ENCODE data around the gene WNT6. TPM values are rescaled to one million over a fixed set of nuclear protein-coding genes. Genes with fewer than 3 reads are reported as not detected.

WNT6 gene
- total RNA-seq, 1 experiment from 2014 or later = 0.14 TPM

- no peak for DNase-seq (ENCODE audit: low spot score)
- in situ Hi-C loops (cut with HindIII; ENCODE audit: low sequenced_read_pairs) = no loop called here
Observed at GRCh38 chr2:218885981-218886947, 26.7 kb downstream of the WNT6 start.

DNA sequence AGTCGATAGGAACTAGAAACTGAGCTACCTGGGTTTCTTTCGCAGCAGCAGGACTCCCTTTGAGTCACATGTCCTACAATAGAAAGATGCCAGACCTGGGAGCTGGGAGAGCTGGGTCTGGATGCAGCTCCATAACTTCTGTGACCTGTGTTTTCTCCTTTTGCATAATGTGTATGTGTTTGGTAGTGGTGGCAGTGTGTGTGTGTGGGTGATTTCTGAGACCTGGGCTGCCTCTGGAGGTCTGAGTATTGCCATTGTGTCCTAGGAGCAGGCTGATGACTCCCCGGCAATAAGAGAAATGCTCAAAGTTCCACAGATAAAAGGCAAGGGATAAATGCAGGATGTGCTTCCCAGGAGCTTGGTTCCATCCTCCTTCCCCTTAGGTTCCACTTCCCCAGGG, 27.5 kb downstream of the WNT6 start:
- in situ Hi-C loops (cut with HindIII; ENCODE audit: low sequenced_read_pairs) = no loop called here
- no peak for DNase-seq (ENCODE audit: low spot score)

DNA sequence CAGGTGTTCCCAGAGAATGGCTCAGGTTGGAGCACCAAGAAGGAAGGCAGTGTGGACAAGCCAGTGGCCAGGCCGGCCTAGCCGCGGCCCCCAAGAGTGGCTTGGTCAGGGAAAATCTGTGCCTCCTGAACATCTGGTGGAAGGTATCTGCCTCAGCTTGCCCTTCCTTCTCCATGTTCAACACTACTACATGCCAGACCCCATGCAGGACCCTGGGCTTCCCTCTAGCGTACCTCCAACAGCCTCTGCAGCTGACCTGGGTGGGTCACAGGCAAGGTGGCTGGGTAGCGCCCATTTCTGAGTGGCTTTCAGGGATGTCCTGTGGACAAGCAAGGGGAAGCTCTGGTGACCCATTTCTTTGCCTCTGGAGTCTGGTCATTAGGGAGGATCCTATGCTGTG, 28.7 kb downstream of the WNT6 start:
- no peak for DNase-seq (ENCODE audit: low spot score)

DNA sequence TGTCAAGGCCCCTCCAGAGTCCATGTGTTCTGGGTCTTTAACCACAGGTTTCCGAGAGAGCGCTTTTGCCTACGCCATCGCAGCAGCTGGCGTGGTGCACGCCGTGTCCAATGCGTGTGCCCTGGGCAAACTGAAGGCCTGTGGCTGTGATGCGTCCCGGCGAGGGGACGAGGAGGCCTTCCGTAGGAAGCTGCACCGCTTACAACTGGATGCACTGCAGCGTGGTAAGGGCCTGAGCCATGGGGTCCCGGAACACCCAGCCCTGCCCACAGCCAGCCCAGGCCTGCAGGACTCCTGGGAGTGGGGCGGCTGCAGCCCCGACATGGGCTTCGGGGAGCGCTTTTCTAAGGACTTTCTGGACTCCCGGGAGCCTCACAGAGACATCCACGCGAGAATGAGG, 30.3 kb downstream of the WNT6 start:
- in situ Hi-C loops (cut with HindIII; ENCODE audit: low sequenced_read_pairs) = no loop called here

More for the DNA sequence above, 28.7 kb downstream of the WNT6 start:
- in situ Hi-C loops (cut with HindIII; ENCODE audit: low sequenced_read_pairs) = no loop called here

GRCh38 chr2:218890369-218890768, 30.8 kb downstream of the WNT6 start:
- in situ Hi-C loops (cut with HindIII; ENCODE audit: low sequenced_read_pairs) = no loop called here
- no peak for DNase-seq (ENCODE audit: low spot score)

More for the DNA sequence above, 30.3 kb downstream of the WNT6 start:
- DNase-seq (ENCODE audit: low spot score) = no peak

DNA sequence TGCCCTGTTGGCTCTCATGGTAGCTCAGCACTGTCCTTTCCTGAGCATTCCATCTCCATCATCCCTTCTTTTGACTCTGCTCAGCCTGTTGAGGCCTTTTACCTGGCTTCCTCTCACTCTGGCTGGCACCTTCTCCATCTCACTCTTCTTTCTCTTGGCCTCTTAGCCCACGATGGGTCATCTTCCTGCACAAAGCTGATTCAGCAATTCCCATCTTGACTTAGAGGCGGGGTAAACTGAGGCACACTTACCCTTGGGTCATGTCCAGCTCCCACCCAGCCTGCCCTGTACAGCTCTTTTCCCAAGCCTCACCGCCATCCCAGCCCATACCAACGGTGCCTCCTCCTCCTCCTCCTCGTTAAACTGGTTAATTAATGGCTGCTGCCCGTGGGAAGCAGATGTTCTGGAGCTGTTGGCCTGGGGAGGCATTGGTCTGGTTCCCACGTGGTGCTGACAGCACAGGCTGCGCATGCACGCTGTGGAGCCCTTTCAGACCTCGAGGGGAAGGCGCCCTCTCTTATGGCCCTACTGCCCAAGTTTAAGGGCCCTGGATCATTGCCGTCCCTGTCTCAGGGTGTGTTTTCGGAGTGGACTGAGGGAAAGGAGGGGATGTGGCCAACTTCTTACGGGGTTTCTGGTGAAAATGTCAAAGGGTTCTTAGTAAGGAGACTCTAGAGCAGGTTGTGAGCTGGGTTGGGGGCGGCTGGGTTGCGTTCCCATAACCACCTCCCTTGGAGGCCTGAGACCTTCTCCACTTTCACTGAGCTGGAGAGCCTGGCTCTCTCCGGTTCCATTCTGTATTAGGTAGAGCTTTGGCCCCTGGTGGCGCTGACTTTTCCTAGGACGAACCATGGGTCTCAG, 31.9 kb downstream of the WNT6 start:
- DNase-seq (ENCODE audit: low spot score) = no peak
- in situ Hi-C loops (cut with HindIII; ENCODE audit: low sequenced_read_pairs) = no loop called here

DNA sequence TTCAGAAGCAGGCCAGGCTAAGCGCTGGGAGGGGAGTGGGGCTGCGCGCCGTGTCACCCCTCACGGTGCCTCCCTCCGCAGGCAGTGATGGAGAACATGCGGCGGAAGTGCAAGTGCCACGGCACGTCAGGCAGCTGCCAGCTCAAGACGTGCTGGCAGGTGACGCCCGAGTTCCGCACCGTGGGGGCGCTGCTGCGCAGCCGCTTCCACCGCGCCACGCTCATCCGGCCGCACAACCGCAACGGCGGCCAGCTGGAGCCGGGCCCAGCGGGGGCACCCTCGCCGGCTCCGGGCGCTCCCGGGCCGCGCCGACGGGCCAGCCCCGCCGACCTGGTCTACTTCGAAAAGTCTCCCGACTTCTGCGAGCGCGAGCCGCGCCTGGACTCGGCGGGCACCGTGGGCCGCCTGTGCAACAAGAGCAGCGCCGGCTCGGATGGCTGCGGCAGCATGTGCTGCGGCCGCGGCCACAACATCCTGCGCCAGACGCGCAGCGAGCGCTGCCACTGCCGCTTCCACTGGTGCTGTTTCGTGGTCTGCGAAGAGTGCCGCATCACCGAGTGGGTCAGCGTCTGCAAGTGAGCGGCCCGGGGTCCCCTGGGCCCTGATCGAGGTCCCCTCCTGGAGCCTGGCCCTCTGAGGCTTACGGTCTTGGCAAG, 33.2 kb downstream of the WNT6 start:
- in situ Hi-C loops (cut with HindIII; ENCODE audit: low sequenced_read_pairs) = no loop called here
- DNase-seq (ENCODE audit: low spot score) = peak; percentile 39

DNA sequence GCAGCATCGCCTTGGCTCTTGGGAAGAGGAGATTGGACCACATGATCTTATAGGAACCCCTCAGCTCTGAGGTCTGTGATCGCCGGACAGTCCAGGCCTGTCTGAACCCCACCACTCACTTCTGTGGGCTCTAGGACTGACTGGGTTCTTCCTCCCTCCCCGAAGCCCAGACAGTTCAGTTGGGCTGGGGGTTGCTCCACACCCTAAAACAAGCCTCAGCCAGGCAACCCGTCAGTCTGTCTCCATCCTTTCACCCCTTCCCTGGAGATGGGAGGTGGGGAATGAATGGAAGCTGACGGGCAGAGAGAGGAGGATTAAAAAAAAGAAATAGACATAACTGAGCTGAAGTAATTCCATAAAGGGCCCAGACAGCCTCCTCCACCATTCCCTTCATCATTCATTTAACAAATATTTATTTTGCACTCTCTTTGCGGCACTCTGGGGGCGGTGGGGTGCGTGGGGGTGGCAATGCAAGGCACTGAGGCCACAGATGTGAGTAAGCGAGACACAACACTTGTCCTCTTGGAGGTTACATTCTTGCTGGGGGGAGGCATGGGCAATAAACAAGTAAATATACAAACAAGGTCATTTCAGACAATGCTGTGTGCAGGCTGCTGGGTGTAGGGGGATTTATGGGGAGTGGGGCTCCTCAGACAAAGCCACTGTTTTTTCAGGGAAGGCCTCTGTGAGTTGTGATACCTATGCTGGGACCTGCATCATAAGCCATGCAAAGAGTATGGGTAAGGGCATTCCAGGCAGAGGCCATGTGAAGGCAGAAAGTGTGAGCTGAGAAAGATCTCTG, 33.9 kb downstream of the WNT6 start:
- in situ Hi-C loops (cut with HindIII; ENCODE audit: low sequenced_read_pairs) = no loop called here
- DNase-seq (ENCODE audit: low spot score) = no peak

DNA sequence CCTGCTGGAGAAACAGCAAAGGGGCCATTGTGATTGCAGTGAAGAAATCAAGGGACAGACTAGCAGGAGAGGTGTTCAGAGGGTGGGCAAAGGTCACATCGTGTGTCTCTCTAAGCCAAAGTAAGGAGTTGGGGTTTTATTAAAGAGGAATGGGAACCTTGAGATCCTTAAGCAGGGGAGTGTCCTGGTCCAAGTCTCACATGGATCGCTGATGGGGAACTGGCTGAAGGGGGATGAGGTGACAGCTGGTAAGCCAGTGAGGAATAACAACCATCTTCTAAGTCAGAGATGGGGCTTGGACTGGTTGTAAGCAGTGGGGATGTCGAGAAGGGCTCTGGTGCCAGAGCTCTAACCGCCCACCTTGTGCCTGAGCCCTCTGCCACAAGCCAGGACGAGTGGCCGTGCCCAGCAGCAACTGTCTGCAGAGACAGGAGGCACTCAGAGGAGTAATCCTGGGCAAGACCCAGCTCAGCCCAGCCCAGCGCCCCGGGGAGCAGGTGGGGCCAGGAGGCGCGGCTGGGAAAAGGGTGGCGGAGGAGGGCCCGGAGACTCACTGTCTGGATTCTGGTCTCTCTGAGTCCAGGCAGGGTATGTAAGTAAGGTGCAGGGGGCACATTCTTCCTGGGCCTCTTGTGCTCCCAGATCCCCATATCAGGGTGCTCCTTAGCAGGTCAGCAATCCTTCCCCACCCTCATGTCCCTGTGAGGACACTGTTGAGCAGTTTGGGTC, 34.7 kb downstream of the WNT6 start:
- DNase-seq (ENCODE audit: low spot score) = no peak
- in situ Hi-C loops (cut with HindIII; ENCODE audit: low sequenced_read_pairs) = no loop called here

DNA sequence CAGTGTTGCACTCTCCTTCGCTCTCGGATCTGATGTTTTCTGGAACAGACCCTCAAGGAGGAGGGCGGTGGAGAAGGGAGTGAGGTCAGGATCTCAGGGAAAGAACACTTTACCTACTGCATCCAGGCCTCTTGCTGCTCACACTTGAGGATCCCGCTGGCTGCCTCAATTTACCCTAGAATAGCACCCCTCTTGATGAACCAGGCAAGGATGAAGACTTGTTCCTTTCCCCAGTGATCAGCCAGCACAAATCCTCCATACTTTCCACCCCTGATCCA, 35.2 kb downstream of the WNT6 start:
- DNase-seq (ENCODE audit: low spot score) = no peak
- in situ Hi-C loops (cut with HindIII; ENCODE audit: low sequenced_read_pairs) = no loop called here

GRCh38 chr2:218895326-218895725, 35.7 kb downstream of the WNT6 start:
- in situ Hi-C loops (cut with HindIII; ENCODE audit: low sequenced_read_pairs) = no loop called here
- DNase-seq (ENCODE audit: low spot score) = no peak

DNA sequence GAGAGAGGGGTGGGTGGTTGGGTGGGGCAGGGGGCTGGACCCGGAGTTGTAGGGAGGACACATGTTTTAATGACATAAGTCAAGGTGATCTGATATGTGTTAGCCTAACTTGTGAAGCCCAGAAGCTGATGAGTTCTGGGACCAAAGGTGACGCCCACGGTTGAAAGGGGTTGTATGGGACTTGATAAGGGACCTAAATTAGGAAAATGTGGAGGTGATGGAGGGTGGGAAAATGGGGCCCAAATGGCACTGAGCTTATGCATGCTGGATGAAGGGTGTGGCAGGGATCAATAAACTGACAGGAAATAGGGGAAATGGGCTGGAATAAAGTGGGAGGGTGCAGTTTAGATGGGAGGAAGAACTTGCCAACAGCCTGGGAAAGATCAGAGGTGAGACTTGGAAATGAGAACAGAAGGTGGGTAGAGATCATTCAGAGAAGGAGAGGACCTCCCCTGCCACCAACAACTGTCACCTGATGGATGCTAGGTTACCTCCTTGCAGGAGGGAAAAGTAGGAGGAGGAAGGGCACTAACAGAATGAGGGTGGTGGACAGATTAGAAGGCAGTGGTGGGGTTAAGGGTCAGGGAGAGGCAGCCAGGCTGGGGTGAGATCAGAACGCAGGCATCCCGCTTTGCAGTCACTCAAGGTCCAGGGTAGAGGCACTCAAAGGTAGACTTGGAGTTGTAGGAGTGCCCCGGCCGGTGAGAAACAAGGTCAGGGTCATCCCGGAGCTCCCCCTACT, 36.3 kb downstream of the WNT6 start:
- DNase-seq (ENCODE audit: low spot score) = no peak
- in situ Hi-C loops (cut with HindIII; ENCODE audit: low sequenced_read_pairs) = no loop called here

DNA sequence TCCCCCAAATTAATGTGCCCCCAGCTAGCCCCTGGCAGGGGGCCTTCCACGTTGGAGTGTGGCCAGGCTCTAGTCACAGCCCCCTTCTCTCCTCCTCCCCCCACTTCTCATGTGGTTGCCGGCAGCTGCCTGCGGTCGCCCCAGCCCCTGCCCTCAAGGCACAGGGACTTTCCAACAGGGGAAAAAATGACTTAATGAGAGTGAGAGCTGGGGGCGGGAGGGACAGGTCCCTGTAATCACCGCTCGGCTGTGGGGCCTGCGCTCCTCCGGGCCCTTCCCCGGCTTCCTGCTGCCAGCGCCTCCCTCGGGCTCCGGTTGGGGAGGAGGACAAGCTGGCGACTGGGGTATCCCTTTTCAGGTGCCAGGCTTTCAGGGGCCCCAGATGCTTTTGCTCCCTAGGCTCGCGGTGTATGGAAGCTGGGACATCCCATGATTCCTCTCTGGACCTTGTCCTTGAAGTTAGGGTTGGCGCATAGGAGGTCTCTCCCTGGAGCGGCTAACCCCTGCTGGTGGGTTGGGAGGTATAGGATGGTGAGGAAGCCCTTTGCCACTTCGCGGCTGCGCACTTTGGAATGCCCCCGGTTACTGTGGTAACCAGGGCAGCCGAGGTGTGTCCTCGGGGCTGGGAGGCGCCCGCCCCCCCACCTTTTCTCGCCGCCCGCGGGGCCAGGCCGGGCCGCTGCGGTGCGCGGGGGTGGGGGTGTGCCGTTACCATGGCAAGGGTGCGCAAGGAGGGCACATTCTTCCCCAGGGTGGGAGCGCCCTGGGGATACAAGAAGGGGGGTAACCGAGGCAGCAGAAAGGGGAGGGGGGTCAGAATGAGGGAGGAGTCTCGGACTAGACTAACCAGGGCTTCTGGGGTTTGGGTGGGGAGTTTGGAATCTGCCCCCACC, 37.1 kb downstream of the WNT6 start:
- in situ Hi-C loops (cut with HindIII; ENCODE audit: low sequenced_read_pairs) = no loop called here
- DNase-seq (ENCODE audit: low spot score) = peak; percentile 44

DNA sequence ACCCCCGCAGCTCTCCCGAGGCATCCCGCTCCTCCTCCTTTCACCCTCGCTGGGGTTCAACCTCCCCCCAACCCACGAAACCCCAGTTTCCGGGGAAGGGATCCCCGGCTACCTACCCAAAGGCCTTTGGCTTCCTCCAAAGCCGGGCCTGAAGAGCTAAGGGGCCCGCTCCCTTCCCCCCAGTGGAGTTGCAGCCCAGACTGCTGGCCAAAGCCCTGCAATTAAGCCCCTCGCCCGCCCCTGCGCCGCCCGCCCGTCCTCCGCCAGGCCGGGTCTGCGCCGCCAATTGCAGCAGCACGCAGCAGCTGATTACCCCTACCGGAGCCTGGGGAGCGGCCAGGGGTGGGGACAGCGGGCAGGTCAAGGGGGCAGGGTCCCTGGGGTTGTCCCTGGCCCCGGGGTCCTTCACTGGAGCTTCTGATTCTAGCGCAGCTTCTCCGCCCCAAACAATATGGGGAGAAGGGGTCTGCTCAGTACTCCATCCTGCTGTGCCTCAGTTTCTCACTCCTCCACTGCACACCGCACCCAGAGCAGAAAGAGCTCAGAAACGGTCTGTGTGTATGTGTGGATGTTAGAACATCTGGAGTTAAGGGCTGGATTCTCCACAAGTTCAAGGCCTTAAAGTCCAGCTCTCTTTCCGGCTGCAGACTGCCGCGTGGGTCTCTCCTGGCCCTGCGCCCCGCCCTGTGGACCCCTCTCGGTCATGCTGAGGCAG, 37.9 kb downstream of the WNT6 start:
- in situ Hi-C loops (cut with HindIII; ENCODE audit: low sequenced_read_pairs) = no loop called here
- no peak for DNase-seq (ENCODE audit: low spot score)

- in situ Hi-C loops (cut with HindIII; ENCODE audit: low sequenced_read_pairs) = no loop called here
- peak; percentile 32 for DNase-seq (ENCODE audit: low spot score)
Observed at GRCh38 chr2:218898109-218898878, 38.7 kb downstream of the WNT6 start.

DNA sequence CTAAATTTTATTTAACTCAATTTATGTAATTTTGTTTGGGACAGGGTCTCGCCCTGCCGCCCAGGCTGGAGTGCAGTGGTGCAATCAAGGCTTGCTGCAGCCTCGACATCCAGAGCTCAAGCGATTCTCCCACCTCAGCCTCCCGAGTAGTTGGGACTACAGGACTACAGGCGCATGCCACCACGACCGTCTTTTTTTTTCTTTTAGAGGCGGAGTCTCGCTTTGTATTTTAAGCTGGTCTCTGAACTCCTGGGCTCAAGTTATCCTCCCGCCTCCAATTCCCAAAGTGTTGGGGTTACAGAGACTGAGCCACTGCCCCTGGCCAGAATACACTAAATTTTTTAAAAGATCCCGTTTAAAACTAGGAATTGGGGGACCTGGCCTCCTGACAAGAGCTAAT, 39.5 kb downstream of the WNT6 start:
- in situ Hi-C loops (cut with HindIII; ENCODE audit: low sequenced_read_pairs) = no loop called here
- no peak for DNase-seq (ENCODE audit: low spot score)

Measured in G401 (cell line).